GM21576 (cell line): ENCODE data around the gene D2HGDH.
"Not testable (repeated sequence)": the region's sequence is repeated elsewhere in the genome, so short reads cannot be mapped to it uniquely, and the experiment has no call there.

Experiments
- ATAC-seq: cut with Tn5 transposase; IDR thresholded peaks from one replicate; pipeline ENCODE4 v1.9.1; 2021; ENCODE audit warnings: mild to moderate bottlenecking, moderate library complexity; ENCODE audit not compliant: unreplicated experiment

D2HGDH gene

DNA sequence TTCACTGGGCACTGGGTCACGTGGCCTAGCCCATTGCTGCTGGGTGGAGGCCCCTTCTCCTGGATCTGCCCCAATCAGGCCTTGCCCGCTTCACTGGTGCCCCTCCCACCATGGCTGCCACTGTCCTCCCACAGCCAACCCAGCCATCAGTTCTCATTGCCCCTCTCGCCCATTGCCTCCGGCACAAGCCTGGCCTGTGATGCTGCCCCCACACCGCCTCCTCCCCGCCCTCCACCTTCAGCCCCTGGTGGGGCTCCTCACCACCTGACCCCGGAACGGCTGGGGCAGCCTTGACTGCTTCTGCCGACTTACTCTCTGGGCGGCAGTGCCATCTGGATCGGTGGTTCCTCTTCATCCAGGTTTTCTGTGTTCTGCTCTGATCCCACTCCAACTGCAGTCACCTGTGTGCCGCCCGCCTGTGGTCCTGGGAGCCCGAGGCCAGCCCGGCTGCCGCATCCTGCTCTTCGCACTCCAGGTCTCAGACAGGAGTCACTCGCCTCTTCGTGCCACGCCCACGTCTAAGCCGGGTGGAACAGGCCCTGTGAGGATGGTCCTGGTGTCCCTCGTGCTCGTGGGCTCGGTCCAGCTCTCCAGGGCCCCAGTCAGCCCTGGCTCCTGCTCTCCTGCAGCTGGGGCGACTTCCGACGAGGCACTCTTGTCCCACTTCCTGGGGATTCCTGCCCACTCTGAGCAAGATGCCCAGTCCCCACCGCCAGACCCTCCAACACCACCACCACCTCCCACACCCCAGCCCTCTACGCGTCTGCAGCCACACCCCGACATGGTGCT lies 14.2 kb downstream of the D2HGDH start:
- no peak for ATAC-seq

DNA sequence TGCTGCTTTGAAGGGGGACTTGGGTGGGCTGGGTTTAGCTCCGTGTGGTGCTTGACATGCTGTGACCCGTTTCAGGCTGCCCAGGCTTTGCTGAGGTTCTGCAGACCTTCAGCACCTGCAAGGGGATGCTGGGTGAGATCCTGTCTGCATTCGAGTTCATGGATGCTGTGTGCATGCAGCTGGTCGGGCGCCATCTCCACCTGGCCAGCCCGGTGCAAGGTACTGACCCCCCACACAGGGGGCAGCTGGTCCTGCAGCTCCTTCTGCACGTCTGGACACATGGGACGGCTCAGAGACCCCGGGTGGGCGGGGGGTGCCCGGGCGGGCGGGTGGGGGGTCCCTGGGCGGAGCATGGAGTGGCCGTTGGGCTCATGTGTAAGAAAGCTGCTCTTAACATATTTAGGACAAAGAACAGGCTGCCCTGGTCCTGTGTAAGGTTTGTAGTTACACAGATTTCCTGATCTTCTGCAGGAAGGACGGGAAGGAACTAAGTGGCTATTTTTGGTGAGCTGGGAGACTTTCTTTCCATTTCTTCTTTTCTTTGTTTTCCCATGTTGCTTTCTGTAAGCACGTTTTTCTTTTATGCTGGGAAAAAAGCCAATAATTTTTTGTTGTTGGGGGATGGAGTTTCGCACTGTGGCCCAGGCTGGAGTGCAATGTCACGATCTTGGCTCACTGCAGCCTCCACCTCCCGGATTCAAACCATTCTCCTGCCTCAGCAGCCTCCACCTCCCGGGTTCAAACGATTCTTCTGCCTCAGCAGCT lies 15.8 kb downstream of the D2HGDH start:
- ATAC-seq = no peak

DNA sequence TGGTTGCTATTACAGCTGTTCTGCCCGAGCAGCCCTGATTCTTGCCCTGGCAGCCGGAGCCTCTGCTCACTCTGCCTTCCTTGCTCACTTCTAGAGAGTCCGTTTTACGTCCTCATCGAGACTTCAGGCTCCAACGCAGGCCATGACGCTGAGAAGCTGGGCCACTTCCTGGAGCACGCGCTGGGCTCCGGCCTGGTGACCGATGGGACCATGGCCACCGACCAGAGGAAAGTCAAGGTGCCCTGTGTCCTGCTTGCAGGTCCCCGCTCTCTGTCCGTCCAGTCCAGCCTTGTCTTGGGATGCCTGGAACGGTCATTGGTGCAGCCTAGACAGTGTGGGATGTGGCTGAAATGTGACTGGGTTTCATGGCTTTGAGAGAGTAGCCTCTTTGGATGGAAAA lies 16.7 kb downstream of the D2HGDH start:
- no peak for ATAC-seq

DNA sequence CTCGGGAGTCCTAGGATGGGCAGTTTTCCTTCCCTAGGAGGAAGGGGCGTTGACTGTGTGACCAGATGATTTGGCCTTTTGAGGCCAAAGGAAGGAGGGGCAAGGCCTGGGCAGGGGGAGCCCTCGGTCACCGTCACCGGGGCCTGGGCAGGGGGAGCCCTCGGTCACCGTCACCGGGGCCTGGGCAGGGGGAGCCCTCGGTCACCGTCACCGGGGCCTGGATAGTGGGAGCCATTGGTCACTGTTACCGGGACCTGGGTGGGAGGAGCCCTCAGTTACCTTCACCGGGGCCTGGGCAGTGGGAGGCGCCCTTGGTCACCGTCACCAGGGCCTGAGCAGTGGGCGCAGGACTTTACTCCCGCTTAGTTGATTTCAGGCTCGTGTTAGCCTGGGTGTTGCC lies 17.3 kb downstream of the D2HGDH start:
- ATAC-seq = no peak

DNA sequence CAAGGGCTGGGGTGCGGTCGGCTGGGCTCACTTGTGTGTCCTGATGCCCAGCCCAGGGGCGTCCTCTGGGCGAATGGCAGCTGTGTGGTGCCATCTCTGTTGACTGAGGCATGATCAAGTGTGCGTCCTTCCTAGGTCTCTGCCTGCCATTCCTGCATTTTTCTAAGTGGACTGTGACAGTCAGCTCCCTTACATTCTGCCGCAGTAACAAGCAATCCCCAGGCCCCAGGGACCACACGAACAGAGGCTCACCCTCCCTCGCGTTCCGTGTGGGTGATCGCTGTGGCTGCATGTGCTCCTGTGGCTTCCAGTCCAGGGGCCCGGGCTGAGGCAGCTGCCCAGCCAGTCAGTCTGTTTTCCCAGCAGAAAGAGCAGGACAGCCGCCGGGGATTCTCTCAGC lies 17.8 kb downstream of the D2HGDH start:
- no peak for ATAC-seq

DNA sequence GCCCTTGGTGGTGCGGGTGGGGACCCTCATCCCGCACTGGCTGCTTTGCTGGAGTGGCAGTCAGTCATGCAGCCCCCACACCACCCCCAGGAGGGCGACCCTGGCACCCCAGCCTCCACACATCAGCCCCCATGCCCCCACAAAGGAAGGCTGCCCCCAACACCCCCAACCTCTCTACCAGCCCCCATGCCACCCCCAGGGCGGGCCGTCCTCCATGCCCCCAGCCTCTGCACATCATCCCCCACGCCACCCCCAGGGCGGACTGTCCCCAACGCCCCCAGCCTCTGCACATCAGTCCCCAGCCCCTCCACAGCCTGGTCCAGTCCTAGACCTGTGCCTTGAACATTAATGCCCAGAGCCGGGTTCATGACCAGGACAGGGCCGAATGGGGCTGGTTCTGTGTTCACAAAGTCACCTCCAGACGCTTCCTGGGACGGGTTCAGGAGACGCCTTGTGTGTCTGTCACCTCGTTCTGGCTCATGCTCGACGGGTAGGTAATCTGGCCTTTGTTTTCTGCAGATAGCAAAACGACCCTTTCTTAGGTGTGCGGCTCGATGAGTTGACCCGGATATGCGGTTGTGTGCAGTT lies 18.4 kb downstream of the D2HGDH start:
- no peak for ATAC-seq

DNA sequence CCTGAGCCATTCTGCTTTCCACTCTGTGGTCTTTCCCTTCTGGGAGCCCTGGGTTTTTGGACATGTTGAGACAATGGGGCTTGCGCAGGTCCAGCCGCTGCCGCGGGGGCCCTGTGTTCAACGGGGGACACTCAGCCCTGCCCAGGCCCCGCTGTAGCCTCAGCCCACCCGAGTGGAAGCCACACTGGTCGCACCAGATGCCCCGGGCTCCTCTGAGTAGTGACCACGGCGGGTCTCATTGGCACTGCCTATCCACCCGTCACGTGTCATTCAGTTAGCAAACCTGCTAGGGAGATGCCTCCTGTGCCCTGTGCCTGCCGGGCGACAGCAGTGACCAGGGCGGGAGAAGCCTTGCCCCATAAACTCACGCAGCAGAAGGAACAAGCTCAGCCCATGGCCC lies 19.1 kb downstream of the D2HGDH start:
- no peak for ATAC-seq

DNA sequence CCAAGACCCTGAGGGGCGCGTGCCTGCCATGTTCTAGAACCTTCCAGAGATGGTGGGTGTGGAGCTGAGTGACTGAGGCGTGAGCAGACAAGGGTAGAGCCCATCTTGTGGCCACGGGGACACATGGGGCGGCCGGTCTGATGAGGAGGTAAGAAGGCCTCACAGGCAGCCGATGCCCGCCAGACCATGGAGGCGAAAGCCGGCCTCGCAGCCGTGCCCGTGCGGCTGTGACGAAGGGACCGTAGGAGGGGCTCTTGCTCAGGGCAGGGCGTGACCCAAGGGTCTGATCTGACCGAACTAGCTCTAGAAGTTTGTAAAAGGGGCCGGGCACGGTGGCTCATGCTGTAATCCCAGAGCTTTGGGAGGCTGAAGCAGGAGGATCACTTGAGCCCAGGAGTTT lies 19.6 kb downstream of the D2HGDH start:
- no peak for ATAC-seq

DNA sequence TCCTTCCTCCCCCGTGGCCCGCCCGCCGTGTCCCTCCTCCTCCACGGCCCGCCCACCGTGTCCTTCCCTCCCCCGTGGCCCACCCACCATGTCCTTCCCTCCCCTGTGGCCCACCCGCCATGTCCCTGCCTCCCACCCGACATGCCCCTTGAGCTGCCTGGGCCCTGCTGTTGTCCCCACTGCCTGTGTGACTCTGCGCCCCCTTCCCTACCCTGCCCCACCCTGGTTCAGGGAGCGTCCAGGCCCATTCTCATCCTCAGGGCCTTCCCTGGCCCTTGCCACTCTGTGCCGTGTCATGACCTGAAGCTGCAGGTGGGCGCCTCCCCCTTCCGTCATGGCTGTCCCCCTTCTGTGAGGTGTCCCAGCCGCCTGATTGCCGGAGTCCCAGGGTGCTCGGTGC lies 20.7 kb downstream of the D2HGDH start:
- no peak for ATAC-seq

DNA sequence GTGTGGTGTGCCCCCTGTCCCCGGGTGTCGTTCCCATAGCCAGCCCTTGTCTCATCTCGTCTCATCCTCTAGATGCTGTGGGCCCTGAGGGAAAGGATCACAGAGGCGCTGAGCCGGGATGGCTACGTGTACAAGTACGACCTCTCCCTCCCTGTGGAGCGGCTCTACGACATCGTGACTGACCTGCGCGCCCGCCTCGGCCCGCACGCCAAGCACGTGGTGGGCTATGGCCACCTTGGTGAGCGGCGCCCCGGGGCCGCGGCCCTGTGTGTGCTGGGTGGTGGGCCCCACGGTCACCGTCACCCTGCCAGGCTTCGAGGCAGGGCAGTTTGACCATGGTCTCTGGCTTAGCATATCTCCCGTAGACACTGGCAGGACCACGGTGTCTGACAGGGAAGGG lies 21.3 kb downstream of the D2HGDH start:
- no peak for ATAC-seq

DNA sequence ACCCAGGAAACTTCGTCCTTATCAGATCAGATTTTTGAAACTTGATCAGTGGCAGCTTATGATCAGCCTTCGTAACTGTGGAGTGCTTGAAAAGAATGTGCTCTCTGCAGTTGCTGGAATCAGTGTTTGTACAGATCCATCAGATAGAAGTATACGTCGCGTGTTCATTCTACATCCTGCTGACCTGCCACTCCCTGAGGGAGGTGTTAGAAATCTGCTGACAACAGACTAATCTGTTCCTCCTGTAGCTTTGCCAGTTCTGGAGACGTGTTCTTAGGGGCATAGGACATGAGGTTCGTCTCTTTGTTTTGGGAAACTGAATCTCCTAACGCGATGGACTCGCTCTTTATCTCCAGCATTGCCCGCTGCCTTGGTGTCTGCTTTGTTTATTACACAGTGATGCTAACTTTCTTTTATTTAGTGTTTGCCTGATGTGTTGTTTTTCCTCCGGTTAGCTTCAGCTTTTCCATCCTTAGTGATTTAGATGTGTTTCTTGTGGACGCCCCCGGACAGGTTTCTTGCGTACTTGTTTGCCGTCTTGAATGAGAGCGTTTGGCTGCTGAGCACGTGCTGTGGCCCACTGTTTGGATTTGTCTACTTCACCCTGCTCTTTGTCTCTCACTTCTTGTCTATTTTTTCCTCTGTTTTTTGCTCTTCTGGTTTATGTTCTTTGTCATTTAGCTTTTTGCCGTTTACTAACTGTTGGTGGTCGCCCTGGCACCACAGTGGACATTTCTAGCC lies 24.8 kb downstream of the D2HGDH start:
- no peak for ATAC-seq

DNA sequence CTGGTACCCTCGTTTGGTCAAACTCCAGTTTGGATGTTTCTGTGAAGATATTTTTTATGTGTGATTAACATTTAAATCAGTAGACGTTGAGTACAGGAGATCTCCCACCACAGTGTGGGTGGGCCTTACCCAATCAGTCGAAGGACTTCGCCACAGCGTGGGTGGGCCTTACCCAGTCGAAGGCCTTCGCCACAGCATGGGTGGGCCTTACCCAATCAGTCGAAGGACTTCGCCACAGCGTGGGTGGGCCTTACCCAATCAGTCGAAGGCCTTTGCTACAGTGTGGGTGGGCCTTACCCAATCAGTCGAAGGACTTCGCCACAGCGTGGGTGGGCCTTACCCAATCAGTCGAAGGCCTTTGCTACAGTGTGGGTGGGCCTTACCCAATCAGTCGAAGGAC lies 25.5 kb downstream of the D2HGDH start:
- ATAC-seq = not testable (repeated sequence)

DNA sequence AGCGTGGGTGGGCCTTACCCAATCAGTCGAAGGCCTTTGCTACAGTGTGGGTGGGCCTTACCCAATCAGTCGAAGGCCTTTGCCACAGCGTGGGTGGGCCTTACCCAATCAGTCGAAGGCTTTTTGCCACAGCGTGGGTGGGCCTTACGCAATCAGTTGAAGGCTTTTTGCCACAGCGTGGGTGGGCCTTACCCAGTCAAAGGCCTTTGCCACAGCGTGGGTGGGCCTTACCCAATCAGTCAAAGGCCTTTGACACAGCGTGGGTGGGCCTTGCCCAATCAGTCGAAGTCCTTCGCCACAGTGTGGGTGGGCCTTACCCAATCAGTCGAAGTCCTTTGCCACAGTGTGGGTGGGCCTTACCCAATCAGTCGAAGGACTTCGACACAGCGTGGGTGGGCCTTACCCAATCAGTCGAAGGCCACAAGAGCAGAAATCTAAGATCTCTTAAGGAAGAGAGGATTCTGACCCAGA lies 25.9 kb downstream of the D2HGDH start:
- ATAC-seq = no peak

DNA sequence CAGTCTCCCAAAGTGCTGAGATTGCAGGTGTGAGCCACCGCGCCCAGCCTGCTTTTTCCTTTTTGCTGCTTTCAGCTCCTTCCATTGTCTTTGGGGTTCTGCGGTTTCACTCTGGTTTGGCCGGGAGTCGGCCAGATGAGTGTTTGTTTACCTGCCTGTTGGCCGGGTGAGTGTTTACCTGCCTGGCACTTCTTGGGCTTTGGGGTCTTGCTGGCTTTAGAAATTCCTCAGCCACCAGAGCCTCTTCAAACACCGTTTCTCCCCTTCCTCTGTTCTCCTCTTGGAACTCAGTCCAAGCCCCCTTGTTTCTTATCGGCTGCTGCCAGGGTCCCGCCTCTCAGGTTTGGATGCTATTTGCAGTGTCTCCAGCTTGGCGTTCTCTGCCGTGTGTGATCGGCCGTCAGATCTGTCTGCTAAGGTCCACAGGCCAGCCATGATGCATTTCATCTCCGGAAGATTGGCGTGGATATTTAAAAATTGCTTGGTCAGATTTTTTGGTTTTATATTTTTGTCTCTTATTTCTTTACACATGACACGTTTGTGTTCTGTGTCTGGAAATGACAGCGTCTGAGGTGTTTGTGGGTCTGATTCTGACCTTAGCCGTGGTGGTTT lies 28.0 kb downstream of the D2HGDH start:
- no peak for ATAC-seq

DNA sequence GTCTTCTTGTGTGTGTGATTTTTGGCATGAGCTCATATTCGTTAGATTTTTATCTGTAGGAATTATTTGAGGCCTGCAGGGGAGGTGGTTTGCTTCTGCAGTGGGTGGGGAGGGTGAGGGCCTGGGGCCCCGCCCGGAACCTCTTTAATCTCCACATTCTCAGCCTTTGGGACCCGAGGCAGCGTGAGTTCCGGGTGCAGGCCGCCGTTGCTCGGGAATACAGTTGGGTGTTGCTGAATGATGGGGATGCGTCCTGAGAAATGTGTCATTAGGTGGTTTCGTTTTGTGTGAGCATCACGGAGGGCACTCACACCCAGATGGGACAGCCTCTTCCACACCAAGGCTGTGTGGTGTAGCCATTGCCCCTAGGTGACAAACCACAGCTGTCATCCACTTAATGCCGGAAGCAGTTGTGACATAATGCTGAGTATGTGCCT lies 28.5 kb downstream of the D2HGDH start:
- no peak for ATAC-seq

DNA sequence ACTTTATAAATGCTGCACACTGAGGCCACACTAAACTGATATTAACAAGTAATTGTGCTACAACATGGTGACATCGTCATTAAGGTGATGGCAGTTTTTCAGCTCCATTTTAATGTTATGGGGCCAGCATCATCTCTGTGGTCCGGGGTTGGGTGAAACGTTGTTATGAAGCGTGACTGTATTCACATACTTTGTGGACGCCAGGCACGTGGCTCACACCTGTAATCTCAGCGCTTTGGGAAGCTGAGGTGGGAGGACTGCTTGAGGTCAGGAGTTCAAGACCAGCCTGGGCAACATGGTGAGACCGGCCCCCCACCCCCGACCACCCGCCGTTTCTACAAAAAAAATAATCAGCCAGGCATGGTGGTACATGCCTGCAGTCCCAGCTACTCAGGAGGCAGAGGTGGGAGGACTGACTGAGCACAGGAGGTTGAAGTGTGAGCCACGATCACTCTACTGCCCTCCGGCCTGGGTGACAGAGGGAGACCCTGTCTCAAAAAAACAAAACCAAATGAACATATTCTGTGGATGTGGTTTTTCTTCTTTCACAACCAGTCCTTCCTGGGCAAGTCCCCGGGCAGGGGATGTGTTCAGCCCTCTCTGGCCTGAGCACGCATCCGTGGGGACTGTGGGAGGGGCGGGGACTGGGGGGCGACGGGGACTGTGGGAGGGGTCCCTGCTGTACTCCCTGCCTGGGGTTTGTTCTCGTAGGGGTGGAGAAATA lies 29.3 kb downstream of the D2HGDH start:
- ATAC-seq = no peak

DNA sequence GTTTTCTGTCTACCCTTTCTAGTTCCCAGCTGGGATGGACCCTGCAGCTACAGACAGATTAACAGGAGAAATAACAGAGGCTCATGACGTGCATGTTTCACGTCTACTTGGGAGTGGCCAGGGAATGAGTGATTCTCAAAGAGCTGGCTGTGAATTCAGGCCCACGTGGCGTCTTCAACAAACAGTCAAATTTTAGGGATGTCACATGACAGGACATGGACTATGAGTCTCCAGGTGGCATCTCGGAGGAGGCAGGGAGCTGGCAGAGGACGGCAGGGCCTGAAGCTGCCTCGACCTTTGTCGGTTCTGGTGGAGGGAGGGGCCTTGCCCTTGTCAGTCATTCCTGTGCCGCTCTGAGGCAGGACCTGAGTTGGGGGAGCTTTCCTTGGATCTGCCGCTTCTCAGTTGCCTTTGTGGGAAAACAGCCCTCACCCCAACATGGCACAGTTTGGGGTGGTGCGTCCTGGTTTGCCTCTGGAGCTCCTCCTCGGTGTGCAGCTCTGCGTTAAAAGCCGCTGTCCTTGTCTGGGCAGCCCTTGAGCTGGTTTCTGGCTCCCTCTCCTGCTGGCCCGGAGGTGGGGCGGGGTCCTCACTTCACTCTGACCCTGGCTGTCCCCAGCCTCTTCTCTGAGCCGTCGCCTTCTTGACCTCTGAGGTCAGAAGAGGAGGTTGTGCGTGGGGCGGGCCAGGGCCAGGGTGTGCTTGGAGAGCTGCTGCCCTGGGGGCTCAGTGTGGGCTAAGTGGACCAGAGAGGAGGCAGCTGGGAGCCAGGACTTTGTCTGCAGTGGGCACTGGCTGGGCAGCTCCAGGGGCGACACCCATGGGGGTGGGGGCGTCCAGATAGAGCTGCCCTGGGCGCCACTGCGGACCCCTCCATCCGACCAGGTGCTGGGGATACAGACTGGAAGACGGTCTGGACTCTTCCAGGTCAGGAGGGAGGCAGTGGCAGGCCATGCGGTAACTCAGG lies 30.1 kb downstream of the D2HGDH start:
- no peak for ATAC-seq

DNA sequence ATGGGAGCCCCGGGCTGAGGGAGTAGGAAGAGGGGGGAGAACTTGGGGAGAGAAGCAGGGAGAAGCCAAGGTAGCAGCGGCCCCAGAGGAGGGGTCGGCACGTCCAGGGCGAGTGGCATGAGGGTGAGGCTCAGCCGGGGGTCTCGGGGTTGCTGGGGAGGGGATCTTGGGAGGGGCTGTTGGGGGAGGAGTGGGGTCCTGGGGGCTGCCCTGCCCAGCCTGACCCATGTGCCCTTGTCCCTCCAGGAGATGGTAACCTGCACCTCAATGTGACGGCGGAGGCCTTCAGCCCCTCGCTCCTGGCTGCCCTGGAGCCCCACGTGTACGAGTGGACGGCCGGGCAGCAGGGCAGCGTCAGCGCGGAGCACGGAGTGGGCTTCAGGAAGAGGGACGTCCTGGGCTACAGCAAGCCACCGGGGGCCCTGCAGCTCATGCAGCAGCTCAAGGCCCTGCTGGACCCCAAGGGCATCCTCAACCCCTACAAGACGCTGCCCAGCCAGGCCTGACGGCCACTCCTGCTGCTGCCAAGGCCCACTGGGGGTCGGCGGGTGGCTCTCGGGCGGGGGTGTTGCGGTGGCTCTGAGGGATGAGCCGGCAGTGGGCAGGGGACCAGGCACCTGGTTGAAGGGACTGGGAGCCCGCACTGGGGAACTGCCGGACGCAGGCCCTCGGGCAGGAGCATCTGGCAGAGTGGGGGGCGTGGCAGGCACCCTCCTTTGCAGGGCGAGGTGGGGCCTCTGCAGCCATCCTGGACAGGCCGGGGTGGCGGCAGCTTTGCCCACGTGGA lies 33.2 kb downstream of the D2HGDH start:
- no peak for ATAC-seq
